A549 treated with RU486 at 1 μM for 4 hours (cell line): Measurements from ENCODE around the gene CLEC5A. TPM values are rescaled to one million over a fixed set of nuclear protein-coding genes. Genes with fewer than 3 reads are reported as not detected.

Source experiments
- total RNA-seq: library from RNA; stranded (reverse); fragments of 200-300 nt; extraction: Qiagen RNA extraction; gene quantifications from 5 replicates; pipeline ENCODE4 v1.2.3, GENCODE V29; 2022; ENCODE audit warnings: low read depth

The CLEC5A gene
- total RNA-seq = not detected in 5 replicates

DNA sequence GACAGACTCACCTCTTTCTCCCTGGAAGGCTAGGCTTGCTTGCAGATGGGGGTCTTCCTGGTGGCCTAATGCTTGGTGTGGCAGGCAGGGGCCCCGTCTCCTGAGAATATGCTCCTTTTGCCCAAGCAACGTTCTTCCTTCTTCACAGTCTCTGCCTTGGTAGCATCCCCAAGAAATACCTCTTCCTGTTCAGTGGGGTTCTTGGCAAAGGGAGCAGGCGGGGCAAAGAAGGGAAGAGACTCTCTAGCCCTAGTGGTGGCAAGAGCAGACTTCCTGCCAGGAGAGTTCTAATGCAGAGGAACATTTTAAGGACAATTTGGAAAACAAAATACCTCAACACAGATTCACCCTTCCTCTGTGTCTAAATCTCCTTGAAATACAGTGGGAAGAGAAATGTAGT lies at the start of gene CLEC5A:
Gene CLEC5A, minus strand, starts transcription at position 179 of the 400 bp plus-strand sequence. CDS start 682 bp downstream, outside the sequence.

DNA sequence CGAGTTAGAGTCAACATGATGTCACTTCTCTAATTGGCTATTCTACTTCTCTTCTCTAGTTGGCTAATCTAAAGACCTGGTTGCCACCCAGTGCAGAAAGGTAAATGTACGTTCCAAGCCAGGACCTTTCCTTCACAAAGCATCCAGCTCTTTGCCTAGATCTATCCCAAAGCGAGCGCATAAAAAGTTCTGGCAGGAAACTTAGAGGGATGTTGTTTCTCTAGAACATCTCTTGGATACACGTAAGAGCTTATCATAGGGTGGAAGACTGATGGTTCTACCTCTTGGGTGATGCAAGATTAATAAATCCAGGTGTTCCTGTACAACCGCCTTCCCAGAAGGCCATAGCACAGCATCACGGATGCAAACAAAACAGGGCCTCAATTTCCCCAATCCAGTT lies 26.9 kb upstream of the CLEC5A start, which contains the start of gene TAS2R38:
Gene TAS2R38, minus strand, starts transcription at position 101 of the 400 bp plus-strand sequence. Its CDS starts 84 bp downstream, at position 17.

DNA sequence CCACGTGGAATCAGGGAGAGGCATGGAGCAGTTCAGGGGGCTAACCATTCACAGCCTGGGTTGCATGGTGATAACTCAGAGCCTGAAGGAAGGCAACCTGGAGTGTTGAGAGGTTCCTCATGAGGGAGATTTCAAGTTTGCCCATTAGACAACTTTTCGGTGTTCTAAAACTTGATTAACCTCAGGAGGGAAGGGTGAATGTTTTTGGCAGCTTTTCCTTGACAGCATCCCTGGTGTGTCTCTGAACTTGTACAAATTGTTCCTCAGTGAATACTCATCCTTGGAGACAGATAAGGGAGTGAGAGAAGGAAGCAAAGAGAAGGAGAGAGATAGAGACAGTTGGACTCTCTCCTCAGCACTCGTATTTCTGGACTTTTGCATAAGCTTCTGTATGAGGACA lies 30.7 kb downstream of the CLEC5A start, which contains the start of gene OR9A4:
Gene OR9A4, plus strand, starts transcription at position 301 of the 400 bp plus-strand sequence. CDS start 2,477 bp downstream, outside the sequence.

Other genes starting within 250 kb of the CLEC5A start
- 4.4 to 7.1 TPM (median 6.4 TPM) in 5 replicates for gene DENND11, start 244.8 kb downstream of the CLEC5A start, total RNA-seq
- not detected in 5 replicates for gene WEE2, start 238.6 kb downstream of the CLEC5A start, total RNA-seq
- 275 to 353 TPM (median 306 TPM) in 5 replicates for gene SSBP1, start 208.6 kb downstream of the CLEC5A start, total RNA-seq
- gene TAS2R3, start 182.9 kb downstream of the CLEC5A start, total RNA-seq = not detected in 5 replicates
- 0.09 to 0.27 TPM (median 0.15 TPM) in 5 replicates for gene TAS2R4, start 170.3 kb downstream of the CLEC5A start, total RNA-seq
- 0.26 to 0.72 TPM (median 0.38 TPM) in 5 replicates for gene TAS2R5, start 156.8 kb downstream of the CLEC5A start, total RNA-seq
- not detected in 5 replicates for gene PRSS37, start 105.5 kb downstream of the CLEC5A start, total RNA-seq
- not detected in 5 replicates for gene OR9A4, start 30.6 kb downstream of the CLEC5A start, total RNA-seq
- gene TAS2R38, start 26.8 kb upstream of the CLEC5A start, total RNA-seq = not detected in 5 replicates
- gene MGAM, start 48.9 kb upstream of the CLEC5A start, total RNA-seq = 0.32 to 0.53 TPM (median 0.38 TPM) in 5 replicates
- 0.02 TPM in 1 of 5 replicates, not detected in the others for gene MGAM2, start 164.7 kb upstream of the CLEC5A start, total RNA-seq